AG09309 (cell line): Measurements from ENCODE around the gene BRMS1L.
A peak's percentile ranks its signal among the peaks of the same experiment; 100 is the strongest.
"Not testable (repeated sequence)": the region's sequence is repeated elsewhere in the genome, so short reads cannot be mapped to it uniquely, and the experiment has no call there.

Experiments used
- DNase-seq: peaks from one replicate; pipeline ENCODE4 v3.0.0-alpha.2; 2010; ENCODE audit warnings: low read depth
- H3K4me3 ChIP-seq: 2 replicates; pipeline ENCODE4 v1.5.1; 2011; ENCODE audit warnings: mild to moderate bottlenecking, low read depth, low read length, moderate library complexity; ENCODE audit not compliant: control insufficient read depth
- CTCF ChIP-seq: IDR thresholded peaks from 2 replicates; pipeline ENCODE4 v1.5.1; 2011; ENCODE audit warnings: mild to moderate bottlenecking, low read depth, low read length, inconsistent platforms; ENCODE audit not compliant: insufficient read depth, control insufficient read depth; ENCODE audit errors: missing control alignments

The BRMS1L gene

GRCh38 chr14:35821564-35822411 is 4.3 kb upstream of the BRMS1L start:
- DNase-seq = no peak
- H3K4me3 ChIP-seq = no peak overlapping the region
- TF ChIP-seq CTCF = peak; percentile 89

- DNase-seq = no peak
- TF ChIP-seq CTCF = no peak
- H3K4me3 ChIP-seq = no peak overlapping the region
These were observed 3.6 kb upstream of the BRMS1L start for GRCh38 chr14:35822501-35822900.

GRCh38 chr14:35824446-35825165 is 1.5 kb upstream of the BRMS1L start:
- DNase-seq, H3K4me3 ChIP-seq: not testable (repeated sequence)

- peak overlapping the region; percentile 30 for H3K4me3 ChIP-seq
- DNase-seq = no peak
- no peak for TF ChIP-seq CTCF
These were observed 245 bp upstream of the BRMS1L start for GRCh38 chr14:35825968-35826217.

- no peak for TF ChIP-seq CTCF
- peak overlapping the region; percentile 84 for H3K4me3 ChIP-seq
- DNase-seq = no peak
These were observed 846 bp downstream of the BRMS1L start for GRCh38 chr14:35826952-35827416.

- TF ChIP-seq CTCF = no peak
- no peak overlapping the region for H3K4me3 ChIP-seq
- DNase-seq = no peak
These were observed 1.7 kb downstream of the BRMS1L start for GRCh38 chr14:35827678-35828472.
